Stimulated activated naive CD8-positive, alpha-beta T cell treated with anti-CD3 and anti-CD28 coated beads, Interleukin-15, Interleukin-2, amounts not matched to agents 100 ng/mL and 50 ng/mL, for 24 hours (primary cell): ENCODE measurements around the gene KRT38.
"Not testable (repeated sequence)": the region's sequence is repeated elsewhere in the genome, so short reads cannot be mapped to it uniquely, and the experiment has no call there.

Experiments used
- H3K27ac Mint-ChIP-seq: one replicate; pipeline ENCODE4 v1.8.0; 2021; ENCODE audit warnings: mild to moderate bottlenecking, mixed read lengths
- H3K27me3 Mint-ChIP-seq: one replicate; pipeline ENCODE4 v1.8.0; 2021; ENCODE audit warnings: mixed read lengths
- H3K36me3 Mint-ChIP-seq: one replicate; pipeline ENCODE4 v1.8.0; 2021; ENCODE audit warnings: low read depth, mixed read lengths
- H3K4me1 Mint-ChIP-seq: one replicate; pipeline ENCODE4 v1.8.0; 2021; ENCODE audit warnings: low read depth, mixed read lengths
- H3K4me3 Mint-ChIP-seq: one replicate; pipeline ENCODE4 v1.8.0; 2021; ENCODE audit warnings: mild to moderate bottlenecking, mixed read lengths
- H3K9me3 Mint-ChIP-seq: one replicate; pipeline ENCODE4 v1.8.0; 2021; ENCODE audit warnings: mixed read lengths

Gene KRT38

GRCh38 chr17:41403404-41404023 lies 37.3 kb downstream of the KRT38 start:
- Mint-ChIP-seq H3K27me3 (peaks cover 11% of the 10 kb centered on the region), H3K27ac (peak overlapping the region; percentile 86), H3K4me3 (peak overlapping the region; percentile 38), H3K4me1 (peaks cover 33% of the 10 kb centered on the region), H3K9me3 (no peaks in the 10 kb centered on the region), H3K36me3 (peaks cover 4% of the 10 kb centered on the region)

- Mint-ChIP-seq H3K27ac (peak overlapping the region; percentile 83), H3K27me3 (peaks cover 11% of the 10 kb centered on the region), H3K4me1 (peaks cover 33% of the 10 kb centered on the region), H3K4me3 (no peak overlapping the region), H3K36me3 (peaks cover 4% of the 10 kb centered on the region), H3K9me3 (no peaks in the 10 kb centered on the region)
Observed at GRCh38 chr17:41402161-41402560, 38.6 kb downstream of the KRT38 start.

- peaks cover 11% of the 10 kb centered on the region for H3K27me3 Mint-ChIP-seq
- no peak within 1 kb of the TSS for H3K27ac Mint-ChIP-seq
Observed at GRCh38 chr17:41396996-41397660, 43.7 kb downstream of the KRT38 start, which contains the start of gene KRT31. Gene KRT31, minus strand, starts transcription at chr17:41397608. Its CDS starts 69 bp downstream, at chr17:41397539.

GRCh38 chr17:41396340-41396739 lies 44.4 kb downstream of the KRT38 start:
- peaks cover 11% of the 10 kb centered on the region for H3K27me3 Mint-ChIP-seq
- H3K9me3 Mint-ChIP-seq, result no peaks in the 10 kb centered on the region
- H3K4me1 Mint-ChIP-seq, result no peaks in the 10 kb centered on the region
- H3K4me3 Mint-ChIP-seq, result no peak overlapping the region
- H3K36me3 Mint-ChIP-seq, result peaks cover 4% of the 10 kb centered on the region
- H3K27ac Mint-ChIP-seq, result no peak overlapping the region

More at GRCh38 chr17:41396996-41397660, 43.7 kb downstream of the KRT38 start, which contains the start of gene KRT31:
- peaks cover 4% of the 10 kb centered on the region for H3K36me3 Mint-ChIP-seq
- H3K9me3 Mint-ChIP-seq, result no peaks in the 10 kb centered on the region
- no peak within 1 kb of the TSS for H3K4me3 Mint-ChIP-seq
- H3K4me1 Mint-ChIP-seq, result peaks cover 2% of the 10 kb centered on the region

- H3K4me3 Mint-ChIP-seq, result no peak overlapping the region
- no peak overlapping the region for H3K27ac Mint-ChIP-seq
- peaks cover 7% of the 10 kb centered on the region for H3K27me3 Mint-ChIP-seq
- no peaks in the 10 kb centered on the region for H3K4me1 Mint-ChIP-seq
- H3K36me3 Mint-ChIP-seq, result peaks cover 4% of the 10 kb centered on the region
- H3K9me3 Mint-ChIP-seq, result no peaks in the 10 kb centered on the region
Observed at GRCh38 chr17:41395611-41396010, 45.2 kb downstream of the KRT38 start.

- not testable (repeated sequence) for H3K9me3 Mint-ChIP-seq, H3K4me1 Mint-ChIP-seq, H3K27me3 Mint-ChIP-seq, H3K4me3 Mint-ChIP-seq, H3K27ac Mint-ChIP-seq, H3K36me3 Mint-ChIP-seq
Observed at GRCh38 chr17:41395044-41395443, 45.7 kb downstream of the KRT38 start.

GRCh38 chr17:41394254-41394996 lies 46.4 kb downstream of the KRT38 start:
- H3K4me3 Mint-ChIP-seq, result no peak overlapping the region
- no peaks in the 10 kb centered on the region for H3K4me1 Mint-ChIP-seq
- no peaks in the 10 kb centered on the region for H3K36me3 Mint-ChIP-seq
- H3K27me3 Mint-ChIP-seq, result peaks cover 4% of the 10 kb centered on the region
- H3K9me3 Mint-ChIP-seq, result no peaks in the 10 kb centered on the region
- H3K27ac Mint-ChIP-seq, result no peak overlapping the region

GRCh38 chr17:41393826-41394225 lies 47.0 kb downstream of the KRT38 start:
- Mint-ChIP-seq H3K4me3 (no peak overlapping the region), H3K4me1 (no peaks in the 10 kb centered on the region), H3K27me3 (peaks cover 8% of the 10 kb centered on the region), H3K9me3 (no peaks in the 10 kb centered on the region), H3K36me3 (no peaks in the 10 kb centered on the region), H3K27ac (no peak overlapping the region)

- Mint-ChIP-seq H3K4me1 (no peaks in the 10 kb centered on the region), H3K27ac (no peak overlapping the region), H3K9me3 (no peaks in the 10 kb centered on the region), H3K4me3 (no peak overlapping the region), H3K36me3 (no peaks in the 10 kb centered on the region), H3K27me3 (peaks cover 8% of the 10 kb centered on the region)
Observed at GRCh38 chr17:41393294-41393693, 47.5 kb downstream of the KRT38 start.

- H3K9me3 Mint-ChIP-seq, result no peaks in the 10 kb centered on the region
- H3K4me3 Mint-ChIP-seq, result no peak overlapping the region
- no peak overlapping the region for H3K27ac Mint-ChIP-seq
- H3K27me3 Mint-ChIP-seq, result peaks cover 8% of the 10 kb centered on the region
- no peaks in the 10 kb centered on the region for H3K36me3 Mint-ChIP-seq
- H3K4me1 Mint-ChIP-seq, result no peaks in the 10 kb centered on the region
Observed at GRCh38 chr17:41392278-41392677, 48.5 kb downstream of the KRT38 start.

- Mint-ChIP-seq H3K27me3 (peaks cover 8% of the 10 kb centered on the region), H3K4me1 (no peaks in the 10 kb centered on the region), H3K36me3 (peaks cover 3% of the 10 kb centered on the region), H3K4me3 (no peak overlapping the region), H3K27ac (no peak overlapping the region), H3K9me3 (peaks cover 3% of the 10 kb centered on the region)
Observed at GRCh38 chr17:41391535-41391934, 49.2 kb downstream of the KRT38 start.

- no peaks in the 10 kb centered on the region for H3K4me1 Mint-ChIP-seq
Observed at GRCh38 chr17:41390411-41390938, 50.3 kb downstream of the KRT38 start.

GRCh38 chr17:41387670-41388069 lies 53.1 kb downstream of the KRT38 start:
- peaks cover 7% of the 10 kb centered on the region for H3K9me3 Mint-ChIP-seq

More at GRCh38 chr17:41390411-41390938, 50.3 kb downstream of the KRT38 start:
- Mint-ChIP-seq H3K9me3 (peaks cover 7% of the 10 kb centered on the region), H3K4me3 (no peak overlapping the region), H3K36me3 (peaks cover 7% of the 10 kb centered on the region), H3K27me3 (peaks cover 8% of the 10 kb centered on the region), H3K27ac (no peak overlapping the region)

GRCh38 chr17:41386227-41386626 lies 54.6 kb downstream of the KRT38 start:
- no peak overlapping the region for H3K27ac Mint-ChIP-seq
- no peak overlapping the region for H3K4me3 Mint-ChIP-seq
- H3K9me3 Mint-ChIP-seq, result peaks cover 7% of the 10 kb centered on the region
- H3K36me3 Mint-ChIP-seq, result peaks cover 7% of the 10 kb centered on the region
- no peaks in the 10 kb centered on the region for H3K4me1 Mint-ChIP-seq
- H3K27me3 Mint-ChIP-seq, result peaks cover 8% of the 10 kb centered on the region

More at GRCh38 chr17:41387670-41388069, 53.1 kb downstream of the KRT38 start:
- H3K4me1 Mint-ChIP-seq, result no peaks in the 10 kb centered on the region
- no peak overlapping the region for H3K4me3 Mint-ChIP-seq
- peaks cover 7% of the 10 kb centered on the region for H3K36me3 Mint-ChIP-seq
- no peak overlapping the region for H3K27ac Mint-ChIP-seq
- peaks cover 8% of the 10 kb centered on the region for H3K27me3 Mint-ChIP-seq
